Measurements from ENCODE around the gene USP49. TPM values are rescaled to one million over a fixed set of nuclear protein-coding genes. Genes with fewer than 3 reads are reported as not detected.

The USP49 gene
- total RNA-seq, 1 experiment from 2014 or later, result 7.0 TPM

DNA sequence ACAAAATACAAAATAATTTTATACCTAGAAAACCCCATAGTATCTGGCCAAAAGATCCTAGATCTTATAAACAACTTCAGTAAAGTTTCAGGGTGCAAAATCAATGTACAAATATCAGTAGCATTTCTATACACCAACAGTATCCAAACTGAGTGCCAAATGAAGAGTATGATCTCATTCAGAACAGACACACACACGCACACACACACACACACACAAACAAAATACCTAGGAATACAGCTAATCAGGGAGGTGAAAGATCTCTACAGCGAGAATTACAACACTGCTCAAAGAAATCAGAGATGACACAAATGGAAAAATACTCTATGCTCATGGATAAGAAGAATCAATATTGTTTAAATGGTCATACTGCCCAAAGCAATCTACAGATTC, 58.5 kb downstream of the USP49 start:
- Mint-ChIP-seq H3K36me3 (ENCODE audit: insufficient read depth, unreplicated experiment) (no peaks in the 10 kb centered on the region), H3K27ac (ENCODE audit: unreplicated experiment) (no peak overlapping the region), H3K4me1 (ENCODE audit: low read depth, unreplicated experiment) (no peaks in the 10 kb centered on the region), H3K4me3 (ENCODE audit: low read depth, unreplicated experiment) (no peak overlapping the region), H3K9me3 (ENCODE audit: low read depth, unreplicated experiment) (no peaks in the 10 kb centered on the region), H3K27me3 (ENCODE audit: unreplicated experiment) (no peaks in the 10 kb centered on the region)
- CTCF ChIA-PET, result interaction anchor here (0.6 kb wide), 1 partner anchor 89 kb away, joined by 5 read pairs; no protein-coding TSS in a partner anchor
- TF ChIP-seq, protein P1, sequence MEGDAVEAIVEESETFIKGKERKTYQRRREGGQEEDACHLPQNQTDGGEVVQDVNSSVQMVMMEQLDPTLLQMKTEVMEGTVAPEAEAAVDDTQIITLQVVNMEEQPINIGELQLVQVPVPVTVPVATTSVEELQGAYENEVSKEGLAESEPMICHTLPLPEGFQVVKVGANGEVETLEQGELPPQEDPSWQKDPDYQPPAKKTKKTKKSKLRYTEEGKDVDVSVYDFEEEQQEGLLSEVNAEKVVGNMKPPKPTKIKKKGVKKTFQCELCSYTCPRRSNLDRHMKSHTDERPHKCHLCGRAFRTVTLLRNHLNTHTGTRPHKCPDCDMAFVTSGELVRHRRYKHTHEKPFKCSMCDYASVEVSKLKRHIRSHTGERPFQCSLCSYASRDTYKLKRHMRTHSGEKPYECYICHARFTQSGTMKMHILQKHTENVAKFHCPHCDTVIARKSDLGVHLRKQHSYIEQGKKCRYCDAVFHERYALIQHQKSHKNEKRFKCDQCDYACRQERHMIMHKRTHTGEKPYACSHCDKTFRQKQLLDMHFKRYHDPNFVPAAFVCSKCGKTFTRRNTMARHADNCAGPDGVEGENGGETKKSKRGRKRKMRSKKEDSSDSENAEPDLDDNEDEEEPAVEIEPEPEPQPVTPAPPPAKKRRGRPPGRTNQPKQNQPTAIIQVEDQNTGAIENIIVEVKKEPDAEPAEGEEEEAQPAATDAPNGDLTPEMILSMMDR (IDR thresholded peaks at IDR 0.05; ENCODE audit: unreplicated experiment), result no peak
- DNase-seq, result no peak
- no TSS peak for BruUV-seq (replicated peaks)
- intact Hi-C loops (cut with micrococcal nuclease; ENCODE audit: unreplicated experiment), result no loop called here

DNA sequence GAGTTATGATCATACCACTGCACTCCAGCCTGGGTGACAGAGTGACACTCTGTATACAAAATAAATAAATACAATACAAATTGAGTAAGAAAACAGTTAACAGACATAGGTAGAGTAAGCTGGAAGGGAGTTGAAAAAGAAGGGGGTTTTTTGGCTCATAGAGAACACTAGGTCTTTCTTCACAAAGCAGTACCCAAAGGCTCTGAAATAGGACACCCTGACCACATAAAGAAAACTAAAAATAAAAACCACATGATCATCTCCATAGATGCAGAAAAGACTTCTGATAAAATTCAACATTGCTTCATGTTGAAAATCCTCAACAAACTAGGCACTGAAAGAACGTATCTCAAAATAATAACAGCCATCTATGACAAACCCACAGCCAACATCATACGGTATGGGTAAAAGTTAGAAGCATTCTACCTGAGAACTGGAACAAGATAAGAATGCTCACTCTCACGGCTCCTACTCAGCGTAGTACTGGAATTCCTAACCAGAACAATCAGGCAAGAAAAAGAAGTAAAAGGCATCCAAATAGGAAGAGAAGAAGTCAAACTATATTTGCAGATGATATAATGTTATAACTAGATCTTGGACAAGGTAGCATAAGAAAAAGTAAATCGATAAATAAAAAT, 59.0 kb downstream of the USP49 start:
- TF ChIP-seq, protein P1 (IDR thresholded peaks at IDR 0.05; ENCODE audit: unreplicated experiment), result no peak
- no TSS peak for BruUV-seq (replicated peaks)

DNA sequence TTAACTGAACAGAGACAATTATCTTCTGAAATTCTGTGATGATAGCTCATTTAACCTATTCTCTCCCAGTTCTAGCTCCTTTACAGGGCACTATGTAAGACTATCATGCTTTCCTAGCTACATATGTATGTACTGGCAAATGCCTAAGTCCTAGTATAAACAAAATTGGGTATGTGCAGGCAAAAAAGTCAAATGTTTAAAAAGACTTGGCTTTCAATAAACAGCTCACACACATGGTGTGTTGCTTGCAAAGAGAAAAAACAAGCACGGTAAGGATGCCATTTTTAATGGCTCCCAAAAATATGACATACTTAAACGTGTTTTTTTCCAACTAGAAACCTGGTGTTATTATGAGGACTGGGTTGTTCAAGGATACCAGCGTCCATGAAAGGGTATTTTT, 62.9 kb downstream of the USP49 start:
- H3K27me3 Mint-ChIP-seq (ENCODE audit: unreplicated experiment), result no peaks in the 10 kb centered on the region
- H3K27ac Mint-ChIP-seq (ENCODE audit: unreplicated experiment), result no peak overlapping the region
- no peak for DNase-seq
- intact Hi-C loops (cut with micrococcal nuclease; ENCODE audit: unreplicated experiment), result no loop called here
- BruUV-seq (replicated peaks), result no TSS peak
- H3K9me3 Mint-ChIP-seq (ENCODE audit: low read depth, unreplicated experiment), result no peaks in the 10 kb centered on the region
- H3K36me3 Mint-ChIP-seq (ENCODE audit: insufficient read depth, unreplicated experiment), result no peaks in the 10 kb centered on the region
- no peaks in the 10 kb centered on the region for H3K4me1 Mint-ChIP-seq (ENCODE audit: low read depth, unreplicated experiment)
- CTCF ChIA-PET, result interaction anchor here (0.7 kb wide), 1 partner anchor 213 kb away, joined by 3 read pairs; no protein-coding TSS in a partner anchor
- TF ChIP-seq, protein P1 (IDR thresholded peaks at IDR 0.05; ENCODE audit: unreplicated experiment), result no peak
- no peak overlapping the region for H3K4me3 Mint-ChIP-seq (ENCODE audit: low read depth, unreplicated experiment)

More for the DNA sequence above, 59.0 kb downstream of the USP49 start:
- H3K36me3 Mint-ChIP-seq (ENCODE audit: insufficient read depth, unreplicated experiment), result no peaks in the 10 kb centered on the region
- H3K4me1 Mint-ChIP-seq (ENCODE audit: low read depth, unreplicated experiment), result no peaks in the 10 kb centered on the region
- no peak overlapping the region for H3K27ac Mint-ChIP-seq (ENCODE audit: unreplicated experiment)
- no peak for DNase-seq
- intact Hi-C loops (cut with micrococcal nuclease; ENCODE audit: unreplicated experiment), result no loop called here
- no peak overlapping the region for H3K4me3 Mint-ChIP-seq (ENCODE audit: low read depth, unreplicated experiment)
- H3K9me3 Mint-ChIP-seq (ENCODE audit: low read depth, unreplicated experiment), result no peaks in the 10 kb centered on the region
- H3K27me3 Mint-ChIP-seq (ENCODE audit: unreplicated experiment), result no peaks in the 10 kb centered on the region
- CTCF ChIA-PET, result no interaction called here

DNA sequence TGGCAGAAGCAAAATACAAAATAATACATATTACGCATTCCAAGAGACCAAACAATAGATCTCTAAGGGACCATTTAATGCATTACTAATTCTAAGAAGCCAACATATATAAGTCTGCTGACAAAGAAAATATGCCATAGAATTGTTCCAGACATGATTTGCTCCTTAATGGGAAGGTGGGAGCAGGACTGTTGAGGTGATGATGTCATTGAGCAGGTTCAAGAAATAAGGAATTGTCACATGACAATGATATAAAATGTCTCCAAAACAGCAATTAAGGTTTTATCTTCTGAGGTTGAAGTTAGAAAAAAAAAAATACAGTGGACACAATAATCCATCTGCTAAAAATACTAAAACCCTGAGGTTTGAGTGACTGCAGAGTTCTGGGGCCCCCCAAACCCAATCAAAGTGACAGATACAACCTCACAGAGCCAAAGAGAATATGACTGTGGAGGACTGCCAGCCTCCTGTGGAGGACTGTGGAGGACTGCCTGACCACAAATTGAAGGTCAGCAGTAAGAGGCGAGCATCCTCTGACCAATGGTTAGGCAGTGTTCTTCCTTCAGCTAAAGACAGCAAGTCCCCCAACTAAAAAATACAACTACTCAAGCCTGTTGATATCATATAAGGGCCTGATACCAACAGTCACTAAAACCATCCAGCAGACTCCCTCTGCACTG, 68.7 kb downstream of the USP49 start:
- no peak overlapping the region for H3K27ac Mint-ChIP-seq (ENCODE audit: unreplicated experiment)
- H3K36me3 Mint-ChIP-seq (ENCODE audit: insufficient read depth, unreplicated experiment), result peaks cover 5% of the 10 kb centered on the region
- CTCF ChIA-PET, result no interaction called here

More for the DNA sequence above, 68.7 kb downstream of the USP49 start:
- Mint-ChIP-seq H3K27me3 (ENCODE audit: unreplicated experiment) (no peaks in the 10 kb centered on the region), H3K4me3 (ENCODE audit: low read depth, unreplicated experiment) (no peak overlapping the region), H3K4me1 (ENCODE audit: low read depth, unreplicated experiment) (peaks cover 12% of the 10 kb centered on the region), H3K9me3 (ENCODE audit: low read depth, unreplicated experiment) (no peaks in the 10 kb centered on the region)
- no TSS peak for BruUV-seq (replicated peaks)
- TF ChIP-seq, protein P1 (IDR thresholded peaks at IDR 0.05; ENCODE audit: unreplicated experiment), result no peak
- intact Hi-C loops (cut with micrococcal nuclease; ENCODE audit: unreplicated experiment), result no loop called here
- no peak for DNase-seq

All from Calu3 (cell line).